Psoas muscle (tissue), 8 donors: ENCODE data around the gene SPSB3. TPM values are rescaled to one million over a fixed set of nuclear protein-coding genes. Genes with fewer than 3 reads are reported as not detected.

ENCODE experiments used
- ATAC-seq, 4 donors: fragments of 200-7000 bp; cut with Tn5 transposase; one replicate each; pipeline ENCODE4 v1.9.1; 2020; ENCODE audit warnings: moderate library complexity in 3 of 4, mild to moderate bottlenecking in 2 of 4
- DNase-seq, 2 donors: peaks; one replicate each; pipeline ENCODE4 v3.0.0-alpha.2; 2020
- H3K27ac ChIP-seq: fragments of 200-600 bp; one replicate; pipeline ENCODE4 v1.8.0; 2022
- H3K27me3 ChIP-seq, 3 donors: fragments of 200-600 bp in 1 of 3; one replicate each; pipeline versions ENCODE4 v1.6.1 to v1.8.0; 2013 to 2022; ENCODE audit warnings: low read length in 2 of 3, mild to moderate bottlenecking in 2 of 3, moderate library complexity in 1 of 3; ENCODE audit not compliant: insufficient read depth in 3 of 3
- H3K36me3 ChIP-seq, 2 donors: fragments of 200-600 bp in 1 of 2; one replicate each; pipeline versions ENCODE4 v1.6.1 to v1.8.0; 2013 to 2022; ENCODE audit warnings: low read depth in 1 of 2, mild to moderate bottlenecking in 1 of 2, moderate library complexity in 1 of 2; ENCODE audit not compliant: insufficient read depth in 1 of 2
- H3K4me1 ChIP-seq: fragments of 200-600 bp; one replicate; pipeline ENCODE4 v1.8.0; 2022
- H3K4me3 ChIP-seq: fragments of 200-600 bp; one replicate; pipeline ENCODE4 v1.8.0; 2022; ENCODE audit warnings: mild to moderate bottlenecking
- H3K9me3 ChIP-seq: fragments of 200-600 bp; one replicate; pipeline ENCODE4 v1.8.0; 2022
- WGBS, 3 donors: extraction: QIAGEN DNeasy Blood & Tissue Kit; methylation state at CpG; one replicate each; pipeline versions ENCODE4 v1.1.6 to v1.1.7; 2013; 5-methylcytosine and 5-hydroxymethylcytosine counted together
- intact Hi-C, 2 donors: fragments of 100-400 bp; cut with DNase I; formaldehyde crosslinking; loops; one replicate each; pipeline versions ENCODE4 v1.11.0 to v1.14.2; 2022
- polyA plus RNA-seq, 3 donors: library from polyadenylated mRNA; stranded (reverse); fragments of 200-250 nt; gene quantifications; one replicate each; pipeline ENCODE4 v1.2.3, GENCODE V29; 2013
- total RNA-seq, 4 donors: library from RNA; stranded (reverse); fragmentation: NEBNext Ultra II Directional in 2 of 4; extraction: Animal tissue kit (Norgen Biotek cat#: 25700) in 2 of 4; gene quantifications; one replicate each; pipeline versions ENCODE4 v1.2.1 to v1.2.4, GENCODE V29; 2021 to 2023
- TF ChIP-seq, protein P1 (sequence below): fragments of 200-600 bp; IDR thresholded peaks from one replicate; pipeline ENCODE4 v1.8.0; 2022; ENCODE audit warnings: antibody characterized with exemption
- donor health status: healthy with polysubstance abuse.
- donor health status: DM: no; HTN: no; CAD: no; lungs with moderate emphysema.
- donor health status: Bipolar disorder and iron deficiency.
- donor health status: healthy.
- donor health status: DM: yes; HTN: yes; CAD: no.
- donor health status: DM: no; HTN: no; CAD: no.
- donor health status: DM: no; HTN: no; CAD: no.
- donor health status: DM: yes; HTN: yes; CAD: no.

The SPSB3 gene
- total and polyA plus RNA-seq, 7 donors: 26.3 to 108 (median 54.9) TPM

DNA sequence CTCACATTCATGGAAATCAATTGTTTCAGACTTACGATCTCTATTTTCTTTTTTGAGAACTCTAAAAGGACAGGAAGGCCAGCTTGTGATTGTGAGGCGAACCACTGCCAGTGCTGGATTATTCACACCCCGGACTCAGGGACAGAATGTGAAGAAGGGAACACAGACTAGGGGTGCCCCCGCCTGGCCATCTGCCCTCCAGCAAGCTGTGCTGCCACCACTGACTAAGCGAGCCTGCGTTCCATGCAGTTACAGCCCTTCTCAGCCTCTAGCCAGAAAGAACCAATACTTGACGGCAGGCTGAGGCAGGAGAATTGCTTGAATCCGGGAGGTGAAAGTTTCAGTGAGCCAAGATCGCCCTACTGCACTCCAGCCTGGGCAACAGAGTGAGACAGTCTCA, 41.5 kb upstream of the SPSB3 start:
- intact Hi-C loops: no loop called here

DNA sequence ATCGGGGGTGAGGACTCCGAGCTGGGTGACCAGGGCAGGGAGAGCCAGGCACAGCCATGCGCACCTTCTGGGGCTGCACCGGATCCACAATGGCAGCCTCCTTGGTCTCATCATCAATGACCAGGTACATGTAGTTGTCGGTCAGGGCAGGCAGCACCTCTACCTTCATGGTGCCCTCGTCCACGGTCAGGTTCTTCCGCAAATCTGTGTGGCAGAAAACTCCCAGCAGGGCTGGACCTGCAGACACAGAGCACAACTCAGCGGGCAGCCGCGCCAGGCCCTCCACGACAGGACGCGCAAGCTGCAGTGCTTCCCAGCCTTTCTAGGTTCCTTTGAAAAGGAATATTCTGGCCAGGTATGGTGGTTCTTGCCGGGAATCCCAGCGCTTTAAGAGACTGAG, 40.4 kb upstream of the SPSB3 start:
- intact Hi-C loops: no loop called here
- WGBS, 3 donors: 91 to 94% (median 93%) methylated on average over 16 of the region's 16 CpGs
- H3K36me3 ChIP-seq: peaks cover 0 to 53% of the 10 kb centered on the region in 2 donors
- TF ChIP-seq, protein P1, sequence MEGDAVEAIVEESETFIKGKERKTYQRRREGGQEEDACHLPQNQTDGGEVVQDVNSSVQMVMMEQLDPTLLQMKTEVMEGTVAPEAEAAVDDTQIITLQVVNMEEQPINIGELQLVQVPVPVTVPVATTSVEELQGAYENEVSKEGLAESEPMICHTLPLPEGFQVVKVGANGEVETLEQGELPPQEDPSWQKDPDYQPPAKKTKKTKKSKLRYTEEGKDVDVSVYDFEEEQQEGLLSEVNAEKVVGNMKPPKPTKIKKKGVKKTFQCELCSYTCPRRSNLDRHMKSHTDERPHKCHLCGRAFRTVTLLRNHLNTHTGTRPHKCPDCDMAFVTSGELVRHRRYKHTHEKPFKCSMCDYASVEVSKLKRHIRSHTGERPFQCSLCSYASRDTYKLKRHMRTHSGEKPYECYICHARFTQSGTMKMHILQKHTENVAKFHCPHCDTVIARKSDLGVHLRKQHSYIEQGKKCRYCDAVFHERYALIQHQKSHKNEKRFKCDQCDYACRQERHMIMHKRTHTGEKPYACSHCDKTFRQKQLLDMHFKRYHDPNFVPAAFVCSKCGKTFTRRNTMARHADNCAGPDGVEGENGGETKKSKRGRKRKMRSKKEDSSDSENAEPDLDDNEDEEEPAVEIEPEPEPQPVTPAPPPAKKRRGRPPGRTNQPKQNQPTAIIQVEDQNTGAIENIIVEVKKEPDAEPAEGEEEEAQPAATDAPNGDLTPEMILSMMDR: no peak
- ATAC-seq (no peak), DNase-seq (no peak)
- no peaks in the 10 kb centered on the region for H3K9me3 ChIP-seq
- H3K4me1 ChIP-seq: peaks cover 24% of the 10 kb centered on the region
- no peaks in the 10 kb centered on the region for H3K27me3 ChIP-seq
- H3K27ac ChIP-seq: no peak overlapping the region
- no peak overlapping the region for H3K4me3 ChIP-seq

More for the DNA sequence above, 41.5 kb upstream of the SPSB3 start:
- H3K27me3 ChIP-seq: no peaks in the 10 kb centered on the region
- DNase-seq: no peak
- peaks cover 34% of the 10 kb centered on the region for H3K4me1 ChIP-seq
- H3K4me3 ChIP-seq: no peak overlapping the region
- H3K36me3 ChIP-seq: peaks cover 0 to 49% of the 10 kb centered on the region in 2 donors
- TF ChIP-seq, protein P1: no peak
- no peak for ATAC-seq
- no peak overlapping the region for H3K27ac ChIP-seq
- WGBS, 3 donors: 45 to 60% (median 56%) methylated on average over 9 of the region's 9 CpGs
- no peaks in the 10 kb centered on the region for H3K9me3 ChIP-seq

DNA sequence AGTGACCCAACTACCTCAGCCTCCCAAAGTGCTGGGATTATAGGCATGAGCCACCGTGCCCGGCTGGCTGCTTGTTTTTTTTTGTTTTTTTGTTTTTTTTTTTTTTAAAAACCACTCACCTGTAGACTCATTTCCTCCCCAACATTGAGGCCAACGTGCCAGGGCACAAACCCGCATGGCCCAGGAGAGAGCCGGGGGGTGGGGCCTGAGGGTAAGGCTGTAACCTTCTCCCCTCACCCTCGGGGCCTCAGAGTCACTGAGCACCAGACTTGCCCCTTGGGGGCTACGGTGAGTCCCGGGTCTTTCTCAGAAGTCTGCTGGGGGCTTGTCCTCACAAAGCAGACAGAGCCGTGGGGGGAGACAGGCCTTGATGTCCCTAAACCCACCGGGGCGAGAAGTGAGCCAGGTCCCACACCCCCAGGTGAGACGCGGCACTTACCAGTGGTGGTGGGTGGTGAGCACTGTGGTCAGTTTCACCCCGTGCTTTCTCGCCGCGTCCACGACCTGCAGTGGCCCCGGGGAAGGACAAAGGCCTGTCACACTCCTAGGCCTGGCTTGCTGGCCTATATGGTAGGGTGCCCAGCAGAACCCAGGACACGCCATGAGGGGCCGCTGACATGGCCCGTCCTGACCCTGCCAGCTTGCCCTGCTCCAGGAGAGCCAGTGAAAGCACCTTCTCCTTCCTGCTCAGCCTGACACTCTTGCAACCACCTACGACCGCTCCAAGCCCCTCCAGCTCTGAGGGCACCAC, 39.7 kb upstream of the SPSB3 start:
- TF ChIP-seq, protein P1: no peak
- H3K27me3 ChIP-seq: no peaks in the 10 kb centered on the region
- H3K27ac ChIP-seq: no peak overlapping the region
- peaks cover 22% of the 10 kb centered on the region for H3K4me1 ChIP-seq
- DNase-seq (no peak), ATAC-seq (no peak)
- H3K9me3 ChIP-seq: no peaks in the 10 kb centered on the region
- peaks cover 0 to 57% of the 10 kb centered on the region in 2 donors for H3K36me3 ChIP-seq
- no peak overlapping the region for H3K4me3 ChIP-seq
- WGBS, 3 donors: 89 to 96% (median 91%) methylated on average over 16 to 24 of the region's 24 CpGs
- intact Hi-C loops: no loop called here

DNA sequence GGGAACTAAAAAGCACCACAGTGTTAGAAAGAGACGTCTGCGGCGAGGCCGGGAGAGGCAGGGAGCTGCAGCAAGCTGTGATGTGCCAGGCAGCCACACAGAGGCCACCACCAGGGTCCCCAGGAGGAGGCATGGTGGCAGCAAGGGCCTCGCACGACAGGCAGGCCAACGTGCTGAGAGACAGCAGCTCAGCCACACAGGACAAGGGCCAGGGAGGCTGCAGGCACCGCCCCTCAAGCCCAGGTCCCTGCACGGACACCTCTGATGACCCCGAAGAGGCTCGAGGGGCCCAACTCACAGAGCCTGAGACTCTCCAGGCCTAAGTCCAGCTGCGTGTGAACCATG, 38.5 kb upstream of the SPSB3 start:
- DNase-seq: no peak
- H3K27ac ChIP-seq: no peak overlapping the region
- H3K4me3 ChIP-seq: no peak overlapping the region
- TF ChIP-seq, protein P1: no peak
- H3K4me1 ChIP-seq: peaks cover 22% of the 10 kb centered on the region
- 85 to 89% (median 87%) methylated on average over 12 of the region's 12 CpGs for WGBS, 3 donors
- H3K9me3 ChIP-seq: no peaks in the 10 kb centered on the region
- peaks cover 0 to 67% of the 10 kb centered on the region in 2 donors for H3K36me3 ChIP-seq
- ATAC-seq: no peak
- H3K27me3 ChIP-seq: no peaks in the 10 kb centered on the region
- intact Hi-C loops: no loop called here
